H1 (cell line): Measurements from ENCODE around the gene TK2. TPM values are rescaled to one million over a fixed set of nuclear protein-coding genes. Genes with fewer than 3 reads are reported as not detected.

Experiments
- ATF3 ChIP-seq: IDR thresholded peaks from 2 replicates; pipeline ENCODE4 v1.6.1; 2011; ENCODE audit warnings: low read depth, mild to moderate bottlenecking, low read length; ENCODE audit not compliant: insufficient read depth
- CHD2 ChIP-seq: IDR thresholded peaks from 2 replicates; pipeline ENCODE4 v1.6.1; 2012; ENCODE audit warnings: low read length, improper control_type of control experiment
- JUN ChIP-seq: IDR thresholded peaks from 2 replicates; pipeline ENCODE4 v1.6.1; 2011; ENCODE audit warnings: low read depth, mild to moderate bottlenecking, improper control_type of control experiment, low read length
- KDM4A ChIP-seq: IDR thresholded peaks from one replicate; pipeline ENCODE4 v1.7.1; 2012; ENCODE audit warnings: low read depth, mild to moderate bottlenecking, moderate library complexity, low read length, inconsistent platforms; ENCODE audit not compliant: severe bottlenecking
- RFX5 ChIP-seq: IDR thresholded peaks from 2 replicates; pipeline ENCODE4 v1.6.1; 2011; ENCODE audit warnings: low read depth, low read length, improper control_type of control experiment, borderline replicate concordance
- USF2 ChIP-seq: IDR thresholded peaks from 2 replicates; pipeline ENCODE4 v1.6.1; 2011; ENCODE audit warnings: low read length, improper control_type of control experiment
- polyA plus RNA-seq, 7 experiments: library from polyadenylated mRNA; depleted of rRNA in 3 of 7; stranded (reverse) in 5 of 7; unstranded in 2 of 7; fragments of >200 nt in 5 of 7; fragments of 200-250 nt in 2 of 7; gene quantifications; 1 replicate in 5 of 7; 2 replicates in 1 of 7; 4 replicates in 1 of 7; pipeline versions ENCODE4 v1.2.1 to v1.2.3, GENCODE V29; 2011 to 2013; ENCODE audit warnings: missing spikeins in 2 of 7, mixed read lengths in 2 of 7
- total RNA-seq: library from RNA; stranded (reverse); fragmentation: NEBNext Ultra II Directional; extraction: Animal tissue kit (Norgen Biotek cat#: 25700); gene quantifications from 2 replicates; pipeline ENCODE4 v1.2.1, GENCODE V29; 2021
- TF ChIP-seq, protein P1 (sequence below): IDR thresholded peaks from 2 replicates; pipeline ENCODE4 v1.6.1; 2012; ENCODE audit warnings: low read length, inconsistent platforms

Gene TK2
- total and polyA plus RNA-seq, 2 of the 8 experiments (the other 6 are each of a cell fraction or from before 2014, with no cell fraction given): 2.7 to 3.6 TPM

GRCh38 chr16:66594739-66595138, 44.8 kb upstream of the TK2 start (continued):
- TF ChIP-seq, protein P1, sequence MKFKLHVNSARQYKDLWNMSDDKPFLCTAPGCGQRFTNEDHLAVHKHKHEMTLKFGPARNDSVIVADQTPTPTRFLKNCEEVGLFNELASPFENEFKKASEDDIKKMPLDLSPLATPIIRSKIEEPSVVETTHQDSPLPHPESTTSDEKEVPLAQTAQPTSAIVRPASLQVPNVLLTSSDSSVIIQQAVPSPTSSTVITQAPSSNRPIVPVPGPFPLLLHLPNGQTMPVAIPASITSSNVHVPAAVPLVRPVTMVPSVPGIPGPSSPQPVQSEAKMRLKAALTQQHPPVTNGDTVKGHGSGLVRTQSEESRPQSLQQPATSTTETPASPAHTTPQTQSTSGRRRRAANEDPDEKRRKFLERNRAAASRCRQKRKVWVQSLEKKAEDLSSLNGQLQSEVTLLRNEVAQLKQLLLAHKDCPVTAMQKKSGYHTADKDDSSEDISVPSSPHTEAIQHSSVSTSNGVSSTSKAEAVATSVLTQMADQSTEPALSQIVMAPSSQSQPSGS: no peak
- TF ChIP-seq CHD2 (no peak), ATF3 (no peak), RFX5 (no peak), KDM4A (no peak), USF2 (no peak), JUN (no peak)
